Measurements from ENCODE around the gene PEPD.
"Not testable (repeated sequence)": the region's sequence is repeated elsewhere in the genome, so short reads cannot be mapped to it uniquely, and the experiment has no call there.

PEPD gene

DNA sequence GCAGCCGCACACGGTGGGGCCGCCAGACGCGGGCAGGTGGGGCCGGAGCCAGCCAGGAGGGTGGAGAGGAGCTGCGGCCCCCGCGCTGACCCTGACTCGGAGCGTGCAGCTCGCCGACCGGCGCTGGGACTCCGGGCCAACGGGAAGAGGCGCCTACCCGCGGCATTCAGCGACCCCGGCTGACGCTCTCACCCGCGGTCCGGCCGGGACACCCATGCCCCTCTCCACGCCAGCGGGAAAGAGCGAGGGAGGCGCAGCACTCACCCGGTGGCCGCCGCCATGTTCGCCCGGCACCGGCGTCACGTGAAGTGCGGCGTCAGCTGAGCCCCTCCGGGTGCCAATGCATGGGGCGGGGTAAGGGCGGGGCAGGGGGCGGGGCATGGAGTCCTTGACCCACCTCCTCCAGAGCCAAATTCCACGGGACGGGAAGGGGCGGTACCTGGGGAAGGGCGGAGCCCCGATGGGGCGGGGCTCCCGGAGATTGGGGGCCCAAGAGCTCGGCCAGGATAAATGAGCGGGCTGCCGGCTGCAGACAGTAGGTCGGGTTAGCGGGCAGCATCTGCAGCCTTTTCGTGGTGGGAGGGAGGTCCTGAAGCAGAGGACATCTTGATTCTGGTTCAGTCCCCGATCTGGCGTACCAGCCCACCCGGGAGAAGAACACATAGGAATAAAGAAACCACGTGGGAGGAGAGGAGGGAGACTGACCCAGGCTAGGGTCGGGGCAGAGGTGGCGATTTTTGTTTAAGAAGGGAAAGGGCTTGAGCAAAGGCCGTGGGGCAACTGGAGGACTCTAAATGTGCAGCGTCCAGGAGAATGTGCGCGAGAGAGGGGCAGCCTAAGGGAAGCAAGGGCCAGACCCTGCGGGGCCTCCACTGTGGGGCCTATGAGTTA is at the start of gene PEPD:
PEPD (minus strand) TSS at position 312 of the 891 bp plus-strand sequence; CDS start at position 281, 31 bp downstream.
- peak; percentile 74 for DNase-seq

DNA sequence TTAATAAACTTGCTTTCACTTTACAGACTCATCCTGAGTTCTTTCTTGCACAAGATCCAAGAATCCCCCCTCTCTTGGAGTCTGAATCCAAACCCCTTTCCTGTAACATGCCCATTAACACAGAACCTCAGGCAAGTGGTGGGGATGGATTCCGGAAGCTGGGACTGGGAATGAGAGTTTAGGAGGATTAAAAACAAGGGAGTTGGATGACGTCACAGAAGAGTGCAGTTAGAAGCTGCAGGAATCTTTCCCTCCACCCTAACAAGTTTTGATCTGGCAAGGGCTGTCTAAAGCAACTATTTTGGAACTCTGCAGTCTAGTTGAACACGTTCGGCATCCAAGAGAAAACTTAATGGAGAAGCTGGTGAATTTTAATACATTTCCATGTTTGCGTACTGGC is 48.2 kb upstream of the PEPD start:
- no peak for DNase-seq

- no peak for DNase-seq
These were observed 47.1 kb upstream of the PEPD start for GRCh38 chr19:33568706-33569105.

- no peak for DNase-seq
These were observed 43.3 kb upstream of the PEPD start for GRCh38 chr19:33564836-33565338.

- DNase-seq, result no peak
These were observed 41.0 kb upstream of the PEPD start for GRCh38 chr19:33562636-33563035.

- DNase-seq, result not testable (repeated sequence)
These were observed 40.1 kb upstream of the PEPD start for GRCh38 chr19:33561666-33562065.

- no peak for DNase-seq
These were observed 39.7 kb upstream of the PEPD start for GRCh38 chr19:33561261-33561660.

- no peak for DNase-seq
These were observed 38.4 kb upstream of the PEPD start for GRCh38 chr19:33559996-33560395.

GRCh38 chr19:33558856-33559255 is 37.3 kb upstream of the PEPD start:
- no peak for DNase-seq

- no peak for DNase-seq
These were observed 36.6 kb upstream of the PEPD start for GRCh38 chr19:33558151-33558550.

GRCh38 chr19:33557720-33558119 is 36.1 kb upstream of the PEPD start:
- DNase-seq, result no peak

DNA sequence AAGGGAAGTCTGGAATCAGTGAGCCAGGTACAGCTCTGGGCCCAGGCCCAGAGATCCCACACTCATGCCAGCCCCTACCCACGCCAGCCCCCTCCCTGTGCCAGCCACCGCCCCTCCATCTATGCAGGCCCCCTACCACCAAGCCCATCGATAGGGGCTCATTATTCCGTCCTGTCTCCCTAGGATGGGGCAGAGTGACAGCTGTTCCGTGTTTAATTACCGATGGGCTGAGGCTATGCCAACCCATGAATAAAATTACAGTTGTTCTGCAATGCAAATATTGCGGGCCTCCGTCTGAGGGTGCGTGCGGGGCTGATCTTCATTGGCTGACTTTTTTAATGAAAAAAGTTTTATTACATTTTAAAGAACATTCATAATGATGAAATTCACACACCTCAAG is 35.6 kb upstream of the PEPD start:
- no peak for DNase-seq

DNA sequence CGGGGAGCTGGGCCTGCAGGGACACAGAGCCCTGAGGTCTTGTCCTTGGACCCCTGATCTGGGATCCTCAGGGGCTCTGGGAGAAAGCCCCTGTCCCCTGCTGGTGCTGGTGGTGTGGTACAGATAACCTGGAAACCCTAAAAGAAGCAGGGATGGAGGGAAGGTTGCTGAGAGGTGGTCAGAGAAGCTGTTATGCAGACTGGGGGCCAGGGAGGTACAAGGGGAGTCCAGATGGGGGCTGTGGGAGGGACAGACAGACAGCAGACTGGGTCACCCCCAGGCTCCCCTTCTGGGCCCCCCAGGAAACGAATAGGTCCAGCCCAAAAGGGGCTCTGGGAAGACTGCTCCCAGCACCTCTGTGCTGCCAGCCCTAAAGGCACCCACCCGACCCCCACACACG is 34.7 kb upstream of the PEPD start:
- no peak for DNase-seq

GRCh38 chr19:33555726-33556125 is 34.1 kb upstream of the PEPD start:
- not testable (repeated sequence) for DNase-seq

- no peak for DNase-seq
These were observed 33.2 kb upstream of the PEPD start for GRCh38 chr19:33554821-33555220.

DNA sequence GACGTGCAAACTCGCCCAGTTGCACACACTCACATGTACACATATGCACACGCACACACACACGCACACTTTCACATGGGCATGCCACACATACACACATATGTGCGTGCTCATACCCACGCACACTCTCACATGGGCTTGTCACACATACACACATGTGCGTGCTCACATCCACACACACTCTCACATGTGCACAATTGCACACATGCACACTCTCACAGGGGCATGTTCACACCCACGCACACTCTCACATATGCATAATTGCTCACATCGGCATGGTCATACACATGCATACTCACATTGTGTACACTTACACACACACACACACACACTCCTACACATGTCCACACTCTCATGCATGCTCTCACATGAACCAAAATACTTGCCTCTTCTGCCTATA is 32.8 kb upstream of the PEPD start:
- DNase-seq, result no peak

DNA sequence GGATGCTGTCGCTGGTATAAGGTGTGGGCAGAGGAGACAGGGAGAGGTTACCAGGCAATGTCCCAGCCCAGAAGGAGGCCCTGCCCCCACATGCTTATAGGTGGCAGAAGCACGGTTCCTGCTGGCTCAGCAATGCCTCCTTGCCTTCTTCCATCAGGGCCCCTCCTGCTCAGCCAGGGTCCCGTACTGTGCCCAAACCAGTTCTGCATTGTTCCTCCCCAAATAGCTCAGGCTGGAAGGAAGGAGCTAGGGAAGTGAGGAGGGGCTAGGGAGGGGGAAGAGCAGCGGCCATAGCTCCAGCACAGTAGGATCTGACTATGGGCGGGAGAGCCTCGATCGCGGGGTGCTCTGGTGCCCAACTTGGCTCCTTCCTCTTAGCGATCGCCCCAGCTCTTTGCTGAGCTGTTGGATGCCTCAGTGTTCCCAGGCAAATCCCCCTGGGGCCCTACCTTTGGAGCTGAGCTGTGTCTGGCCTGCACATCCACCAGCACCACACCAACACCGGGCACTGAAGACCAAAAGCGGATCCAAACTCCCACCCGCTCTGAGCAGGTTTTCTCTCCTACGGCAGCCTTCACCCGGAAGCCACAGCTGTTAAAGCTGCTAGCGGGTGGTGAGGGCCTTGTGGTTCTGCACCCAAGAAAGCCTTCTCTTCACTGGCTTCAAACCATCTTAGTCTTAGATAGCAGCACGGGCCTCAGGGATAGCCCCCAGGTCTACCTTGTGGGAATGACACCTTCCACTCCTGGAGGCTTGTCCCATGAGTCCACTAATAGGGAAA is 32.1 kb upstream of the PEPD start:
- DNase-seq, result no peak

GRCh38 chr19:33552928-33553279 is 31.3 kb upstream of the PEPD start:
- no peak for DNase-seq

DNA sequence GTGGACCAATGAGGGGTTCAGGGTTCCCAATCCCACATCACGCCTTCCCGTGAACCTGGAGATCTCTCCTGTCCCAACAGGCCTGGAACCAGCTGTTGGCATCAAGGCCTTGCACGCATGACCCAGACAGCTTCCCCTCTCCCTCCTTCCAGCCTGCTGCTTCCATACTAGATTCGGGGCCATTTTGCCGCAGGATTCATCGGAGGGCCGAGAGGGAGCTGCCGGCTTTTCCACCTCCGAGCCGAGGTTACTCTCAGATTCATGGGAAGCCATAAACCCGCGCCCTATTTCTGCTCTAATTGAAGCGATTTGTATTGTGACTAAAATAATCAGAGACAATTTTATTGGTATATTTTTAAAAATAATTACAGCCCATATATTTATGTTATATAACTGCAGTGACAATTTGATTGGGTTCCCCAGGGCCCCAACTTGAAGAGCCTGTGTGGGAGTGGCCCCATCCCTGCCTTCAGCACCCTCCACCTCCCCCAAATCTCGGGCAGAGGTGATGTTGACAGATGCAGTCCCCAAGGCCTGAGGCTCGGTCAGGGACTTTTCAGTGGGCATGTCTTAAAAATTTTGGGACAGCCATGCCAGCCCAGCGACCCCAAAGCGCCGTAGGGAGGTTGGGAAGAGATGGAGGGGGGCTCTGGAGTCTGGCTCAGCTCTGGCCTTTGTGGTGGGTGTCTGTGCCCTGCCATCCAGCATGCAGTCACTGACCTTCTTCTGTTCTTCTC is 30.8 kb upstream of the PEPD start:
- DNase-seq, result no peak

DNA sequence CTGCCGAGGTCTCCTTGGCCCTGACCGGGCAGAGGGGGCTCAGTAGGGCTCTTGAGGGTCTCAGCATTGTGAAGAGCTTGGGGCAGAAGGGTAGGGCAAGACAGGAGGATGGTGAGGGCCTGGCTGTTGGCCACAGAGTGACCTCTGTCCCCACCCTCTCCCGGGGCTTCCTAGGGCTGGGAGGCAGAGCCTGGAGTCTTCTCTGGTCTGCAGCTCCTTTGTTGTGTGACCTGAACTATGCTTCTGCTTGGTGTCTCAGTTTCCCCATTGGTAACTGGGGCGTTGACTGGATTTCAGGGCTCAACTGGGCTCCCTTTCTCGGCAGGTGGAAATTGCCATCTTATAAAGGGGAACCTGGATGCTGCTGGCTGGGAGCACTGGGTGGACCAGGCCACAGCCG is 30.1 kb upstream of the PEPD start:
- DNase-seq, result no peak

DNA sequence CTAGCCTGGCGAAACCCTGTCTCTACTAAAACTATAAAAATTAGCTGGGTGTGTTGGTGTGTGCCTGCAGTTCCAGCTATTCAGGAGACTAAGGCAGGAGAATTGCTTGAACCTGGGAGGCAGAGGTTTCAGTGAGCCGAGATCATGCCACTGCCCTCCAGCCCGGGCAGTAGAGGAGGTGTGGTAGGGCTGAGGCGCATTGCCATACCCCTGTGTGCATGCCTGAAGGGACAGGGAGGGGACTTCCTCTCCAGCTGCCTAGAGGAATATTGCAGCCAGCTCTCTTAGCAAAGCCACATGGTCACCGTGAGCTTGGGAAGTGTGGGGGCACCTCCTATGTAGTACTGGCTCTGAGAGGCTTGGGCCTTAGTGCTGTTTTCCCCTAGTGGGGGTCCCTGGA is 29.2 kb upstream of the PEPD start:
- DNase-seq, result no peak

DNA sequence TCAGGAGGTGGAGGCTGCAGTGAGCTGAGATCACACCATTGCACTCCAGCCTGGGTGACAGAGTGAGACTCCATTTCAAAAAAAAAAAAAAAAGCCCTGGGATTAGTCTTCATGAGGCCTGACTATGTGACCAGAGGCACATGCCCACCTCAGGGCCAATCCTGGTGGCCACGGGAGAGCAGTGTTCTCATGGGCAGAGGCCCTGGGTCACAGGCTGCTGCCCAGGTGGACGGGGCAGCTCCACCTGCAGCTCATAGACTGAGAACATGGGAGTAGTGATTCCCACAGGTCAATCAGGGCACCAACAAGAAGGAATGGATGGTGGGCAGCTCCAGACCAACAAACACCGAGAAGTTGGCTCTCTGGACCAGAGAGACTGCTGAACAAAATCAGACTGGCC is 26.1 kb upstream of the PEPD start:
- no peak for DNase-seq

GRCh38 chr19:33546656-33547055 is 25.1 kb upstream of the PEPD start:
- DNase-seq, result no peak
